Choroid plexus epithelial cell (primary cell): ENCODE measurements around the gene XRRA1.
A peak's percentile ranks its signal among the peaks of the same experiment; 100 is the strongest.
"Not testable (repeated sequence)": the region's sequence is repeated elsewhere in the genome, so short reads cannot be mapped to it uniquely, and the experiment has no call there.

Source experiments
- DNase-seq: peaks from one replicate; pipeline ENCODE4 v3.0.0-alpha.2; 2010; ENCODE audit warnings: low read depth
- H3K4me3 ChIP-seq: 2 replicates; pipeline ENCODE4 v1.5.1; 2011; ENCODE audit warnings: low read depth, mild to moderate bottlenecking, control low read depth, low read length, moderate library complexity
- TF ChIP-seq, protein P1 (sequence below): conservative IDR thresholded peaks from 2 replicates; pipeline ENCODE4 v1.5.1; 2011; ENCODE audit warnings: low read depth, mild to moderate bottlenecking, control low read depth, inconsistent platforms, low read length, moderate library complexity

XRRA1 gene

DNA sequence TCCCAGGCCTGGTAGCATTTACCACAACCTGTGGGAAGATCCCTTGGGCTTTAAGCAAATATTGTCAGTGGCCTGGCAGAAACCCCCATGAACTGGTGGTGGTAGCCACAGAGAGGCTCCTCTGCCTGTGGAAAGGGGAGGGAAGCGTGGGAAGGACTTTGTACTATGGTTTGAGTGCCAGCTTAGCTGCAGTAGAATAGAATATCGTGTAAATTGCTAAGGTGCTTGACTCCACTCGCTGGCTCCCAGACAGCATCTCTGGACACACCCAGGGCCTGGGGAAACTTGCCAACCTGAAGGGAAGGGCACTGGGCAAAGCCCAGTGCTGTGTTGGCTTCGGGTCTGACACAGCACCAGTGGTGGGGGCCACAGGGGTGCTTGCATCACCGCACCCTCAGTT lies 52.6 kb downstream of the XRRA1 start:
- TF ChIP-seq, protein P1, sequence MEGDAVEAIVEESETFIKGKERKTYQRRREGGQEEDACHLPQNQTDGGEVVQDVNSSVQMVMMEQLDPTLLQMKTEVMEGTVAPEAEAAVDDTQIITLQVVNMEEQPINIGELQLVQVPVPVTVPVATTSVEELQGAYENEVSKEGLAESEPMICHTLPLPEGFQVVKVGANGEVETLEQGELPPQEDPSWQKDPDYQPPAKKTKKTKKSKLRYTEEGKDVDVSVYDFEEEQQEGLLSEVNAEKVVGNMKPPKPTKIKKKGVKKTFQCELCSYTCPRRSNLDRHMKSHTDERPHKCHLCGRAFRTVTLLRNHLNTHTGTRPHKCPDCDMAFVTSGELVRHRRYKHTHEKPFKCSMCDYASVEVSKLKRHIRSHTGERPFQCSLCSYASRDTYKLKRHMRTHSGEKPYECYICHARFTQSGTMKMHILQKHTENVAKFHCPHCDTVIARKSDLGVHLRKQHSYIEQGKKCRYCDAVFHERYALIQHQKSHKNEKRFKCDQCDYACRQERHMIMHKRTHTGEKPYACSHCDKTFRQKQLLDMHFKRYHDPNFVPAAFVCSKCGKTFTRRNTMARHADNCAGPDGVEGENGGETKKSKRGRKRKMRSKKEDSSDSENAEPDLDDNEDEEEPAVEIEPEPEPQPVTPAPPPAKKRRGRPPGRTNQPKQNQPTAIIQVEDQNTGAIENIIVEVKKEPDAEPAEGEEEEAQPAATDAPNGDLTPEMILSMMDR, result no peak
- no peak overlapping the region for H3K4me3 ChIP-seq
- no peak for DNase-seq

GRCh38 chr11:74895340-74896116 lies 53.4 kb downstream of the XRRA1 start:
- TF ChIP-seq, protein P1, result no peak
- DNase-seq, result no peak
- no peak overlapping the region for H3K4me3 ChIP-seq

DNA sequence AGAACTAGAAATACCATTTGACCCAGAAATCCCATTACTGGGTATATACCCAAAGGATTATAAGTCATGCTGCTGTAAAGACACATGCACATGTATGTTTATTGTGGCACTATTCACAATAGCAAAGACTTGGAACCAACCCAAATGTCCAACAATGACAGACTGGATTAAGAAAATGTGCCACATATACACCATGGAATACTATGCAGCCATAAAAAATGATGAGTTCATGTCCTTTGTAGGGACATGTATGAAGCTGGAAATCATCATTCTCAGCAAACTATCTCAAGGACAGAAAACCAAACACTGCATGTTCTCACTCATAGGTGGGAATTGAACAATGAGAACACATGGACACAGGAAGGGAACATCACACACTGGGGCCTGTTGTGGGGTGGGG lies 55.9 kb downstream of the XRRA1 start:
- not testable (repeated sequence) for H3K4me3 ChIP-seq, DNase-seq

- TF ChIP-seq, protein P1, result peak; percentile 55
- peak; percentile 32 for DNase-seq
- no peak overlapping the region for H3K4me3 ChIP-seq
Measured at GRCh38 chr11:74877132-74877531, 71.8 kb downstream of the XRRA1 start.

DNA sequence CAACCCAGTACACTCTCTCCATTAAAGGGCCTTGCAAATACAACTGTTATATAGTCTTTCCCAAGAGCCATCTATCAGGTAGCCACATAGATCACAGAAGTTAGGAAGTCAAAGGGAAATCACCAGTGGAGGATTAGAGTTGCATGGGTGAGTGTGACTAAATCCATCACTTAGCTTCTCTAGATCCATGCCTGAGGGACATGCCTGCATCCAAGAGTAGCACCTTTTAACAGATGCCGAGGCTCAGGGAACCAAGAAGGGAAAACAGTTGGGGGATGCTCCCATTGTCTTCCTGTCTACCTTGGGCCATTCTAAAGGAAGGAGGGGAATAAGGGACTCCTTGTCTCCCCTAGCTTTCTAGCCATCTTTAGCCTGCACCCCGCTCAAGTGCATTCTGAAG lies 77.9 kb downstream of the XRRA1 start:
- no peak overlapping the region for H3K4me3 ChIP-seq
- TF ChIP-seq, protein P1, result no peak
- DNase-seq, result peak; percentile 23

- peak; percentile 68 for DNase-seq
- H3K4me3 ChIP-seq, result no peak overlapping the region
- TF ChIP-seq, protein P1, result peak; percentile 56
Measured at GRCh38 chr11:74870485-74870884, 78.4 kb downstream of the XRRA1 start.

- TF ChIP-seq, protein P1, result no peak
- no peak for DNase-seq
- H3K4me3 ChIP-seq, result no peak overlapping the region
Measured at GRCh38 chr11:74866557-74866956, 82.3 kb downstream of the XRRA1 start.
